GM18505 (cell line): ENCODE results near the gene B3GLCT.

Experiments
- ATAC-seq: cut with Tn5 transposase; IDR thresholded peaks from one replicate; pipeline ENCODE4 v1.9.1; 2021; ENCODE audit not compliant: unreplicated experiment
- POLR2A ChIP-seq: IDR thresholded peaks from 4 replicates; pipeline ENCODE4 v1.6.1; 2011; ENCODE audit warnings: borderline replicate concordance; ENCODE audit not compliant: insufficient read depth, insufficient read length; ENCODE audit errors: extremely low read depth

Gene B3GLCT

DNA sequence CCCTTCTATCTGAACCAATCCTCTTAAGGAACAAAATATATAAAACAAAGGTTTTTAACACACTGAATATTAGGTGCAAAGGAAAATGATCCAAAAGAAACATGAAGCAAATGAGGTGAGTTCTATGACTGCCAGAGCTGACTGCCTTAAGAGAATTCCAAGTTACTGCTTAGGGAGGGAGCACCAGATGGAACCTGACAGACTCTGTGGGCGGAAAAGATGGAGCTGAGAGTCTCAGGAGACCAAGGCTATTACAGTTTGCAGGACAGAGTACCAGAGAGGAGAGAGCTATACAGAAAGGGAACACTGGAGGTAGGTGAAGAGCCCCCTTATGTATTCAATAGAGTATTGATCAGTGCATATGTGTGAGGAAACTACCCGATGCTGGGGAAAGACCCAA lies 87.2 kb downstream of the B3GLCT start:
- no peak for TF ChIP-seq POLR2A
- no peak for ATAC-seq

DNA sequence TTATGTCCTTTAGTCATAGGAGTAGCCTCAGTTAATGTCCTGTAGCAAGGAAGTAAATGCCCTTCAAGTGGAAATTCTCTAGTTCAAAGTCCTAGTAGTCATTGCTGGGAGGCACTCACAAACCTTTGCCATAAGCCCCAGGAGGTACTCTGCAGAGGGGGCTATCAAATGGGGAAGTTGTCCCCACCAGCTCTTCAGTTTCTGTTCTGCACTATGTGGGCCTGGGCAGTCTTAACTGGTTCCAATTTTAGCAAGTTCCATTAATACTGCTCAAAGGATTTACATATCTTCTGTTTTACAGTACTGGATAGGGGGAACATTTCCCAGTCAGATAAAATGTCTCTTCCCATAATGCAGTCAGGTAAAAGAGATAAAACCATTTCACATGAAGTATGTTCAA lies 101.3 kb downstream of the B3GLCT start:
- ATAC-seq = no peak
- TF ChIP-seq POLR2A = no peak

DNA sequence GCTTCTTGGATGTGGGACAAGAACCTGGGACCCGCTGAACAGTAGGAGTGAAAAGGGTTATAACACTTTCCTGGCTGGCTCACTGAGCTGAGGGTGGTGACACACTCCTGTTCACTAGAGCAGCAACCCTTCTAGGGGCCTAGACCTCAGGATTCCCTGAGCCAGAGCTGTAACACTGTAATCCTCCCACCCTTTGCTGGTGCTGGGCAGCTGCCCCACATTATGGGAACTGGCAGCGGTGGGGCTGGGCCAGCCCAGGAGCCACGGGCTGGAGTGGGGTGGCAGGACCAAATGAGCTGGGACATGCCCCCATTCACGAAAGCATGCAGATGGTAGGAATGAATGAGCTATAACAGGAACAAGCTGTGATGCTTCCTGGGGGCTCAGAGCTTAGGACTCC lies 110.6 kb downstream of the B3GLCT start:
- ATAC-seq = no peak
- TF ChIP-seq POLR2A = no peak

DNA sequence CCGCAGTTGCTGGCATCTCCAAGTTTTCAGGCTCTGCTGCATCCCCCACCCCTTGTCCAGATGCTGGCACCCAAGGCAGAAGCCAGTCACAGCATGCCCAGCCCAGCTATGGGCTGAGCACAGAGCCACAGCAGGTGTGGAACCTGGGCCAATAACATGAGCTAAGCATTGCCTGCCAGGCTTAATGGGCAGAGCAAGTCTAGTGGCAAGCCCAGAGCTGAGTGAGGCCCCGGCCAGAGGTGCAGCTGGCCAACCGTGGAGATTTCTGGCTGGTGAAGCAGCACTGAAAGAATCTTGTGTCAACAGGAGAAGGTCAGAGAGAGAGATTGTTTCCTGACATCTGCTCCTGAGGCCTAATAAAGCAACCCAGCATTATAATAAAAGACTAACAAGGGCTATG lies 111.0 kb downstream of the B3GLCT start:
- no peak for ATAC-seq
- TF ChIP-seq POLR2A = no peak

DNA sequence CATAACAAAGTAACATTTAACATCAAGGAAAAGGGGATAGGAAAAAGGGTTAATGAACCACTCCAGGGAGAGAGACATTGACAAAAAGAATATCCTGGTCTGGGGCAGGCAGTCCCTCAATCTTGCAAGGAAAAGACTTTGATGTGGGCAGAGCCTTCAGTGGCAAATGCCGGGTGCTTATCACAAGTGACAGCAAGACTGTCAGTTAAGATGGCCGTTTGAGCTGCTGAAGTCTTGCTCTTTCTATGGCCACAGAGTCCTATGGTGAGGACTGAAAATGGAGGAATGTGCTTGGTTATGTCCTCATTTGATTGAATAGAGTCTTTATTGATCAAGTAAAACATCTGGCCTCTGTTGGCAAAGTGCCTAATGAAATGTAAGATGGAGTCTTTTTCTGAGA lies 112.1 kb downstream of the B3GLCT start:
- TF ChIP-seq POLR2A = no peak
- ATAC-seq = no peak

DNA sequence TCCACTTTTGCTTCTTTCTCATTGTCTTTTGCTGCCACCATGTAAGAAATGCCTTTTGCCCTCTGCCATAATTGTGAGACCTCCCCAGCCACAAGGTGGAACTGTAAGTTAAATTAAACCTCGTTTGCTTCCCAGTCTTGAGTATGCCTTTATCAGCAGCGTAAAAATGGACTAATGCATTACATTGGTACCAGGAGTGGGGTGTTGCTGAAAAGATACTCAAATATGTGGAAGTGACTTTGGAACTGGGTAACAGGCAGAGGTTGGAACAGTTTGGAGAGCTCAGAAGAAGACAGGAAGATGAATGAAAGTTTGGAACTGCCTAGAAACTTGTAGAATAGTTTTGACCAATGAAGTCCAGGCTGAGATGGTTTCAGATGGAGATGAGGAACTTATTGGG lies 115.2 kb downstream of the B3GLCT start:
- ATAC-seq = no peak
- TF ChIP-seq POLR2A = no peak

DNA sequence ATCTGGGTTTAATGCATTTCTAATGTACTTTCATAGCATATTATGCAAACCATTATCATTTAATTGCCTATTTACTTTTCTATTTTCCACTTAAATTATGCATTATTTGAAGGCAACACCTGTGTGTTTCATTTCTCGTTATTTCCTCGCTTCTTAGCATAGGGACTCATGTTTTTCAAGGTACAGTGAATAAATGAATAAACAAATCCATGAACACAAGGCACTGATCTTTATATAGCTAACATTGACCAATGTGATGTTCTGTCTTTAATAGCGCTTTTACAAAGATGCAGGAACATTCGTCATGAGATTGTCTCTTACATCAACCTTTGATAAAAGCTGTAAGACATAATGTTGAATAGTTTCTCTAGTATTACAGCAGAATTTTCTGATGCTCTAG lies 121.2 kb downstream of the B3GLCT start:
- ATAC-seq = no peak
- TF ChIP-seq POLR2A = no peak

DNA sequence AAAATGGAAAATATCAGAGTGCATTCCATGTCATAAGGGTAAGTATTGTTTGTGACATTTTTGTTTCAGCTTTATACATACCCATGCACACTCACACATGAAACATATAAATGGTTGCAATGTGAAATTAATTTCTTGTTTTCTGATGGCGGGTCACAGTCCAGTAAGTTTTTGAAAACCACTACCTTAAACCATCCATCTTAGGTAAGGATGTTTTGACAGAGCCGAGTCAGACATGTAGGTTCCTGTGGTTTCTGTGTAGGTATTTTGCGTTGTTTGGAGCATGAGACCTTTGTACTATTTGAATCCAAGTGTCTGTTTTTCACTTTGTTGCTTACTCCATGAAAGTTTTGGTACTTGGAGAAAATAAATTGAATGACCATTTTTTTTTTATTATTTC lies 121.7 kb downstream of the B3GLCT start:
- no peak for TF ChIP-seq POLR2A
- ATAC-seq = no peak

DNA sequence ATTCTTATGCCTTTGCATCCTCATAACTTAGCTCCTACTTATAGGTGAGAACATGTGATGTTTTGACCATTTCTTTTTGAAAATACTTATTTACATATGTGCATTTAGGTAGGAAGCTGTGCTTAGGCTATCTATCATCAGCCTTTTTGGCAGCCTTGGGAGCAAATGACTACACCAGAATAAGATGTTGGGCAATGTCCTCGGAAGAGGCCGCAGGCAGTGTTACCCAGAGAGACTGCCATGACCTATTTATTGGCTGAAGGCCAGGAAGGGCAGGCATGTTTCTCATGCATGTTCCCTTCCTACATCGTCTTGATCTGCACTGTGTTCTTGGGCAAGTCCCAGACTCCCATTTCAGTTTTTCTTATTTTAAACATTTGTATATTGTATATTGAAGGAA lies 122.3 kb downstream of the B3GLCT start:
- no peak for TF ChIP-seq POLR2A
- ATAC-seq = no peak

DNA sequence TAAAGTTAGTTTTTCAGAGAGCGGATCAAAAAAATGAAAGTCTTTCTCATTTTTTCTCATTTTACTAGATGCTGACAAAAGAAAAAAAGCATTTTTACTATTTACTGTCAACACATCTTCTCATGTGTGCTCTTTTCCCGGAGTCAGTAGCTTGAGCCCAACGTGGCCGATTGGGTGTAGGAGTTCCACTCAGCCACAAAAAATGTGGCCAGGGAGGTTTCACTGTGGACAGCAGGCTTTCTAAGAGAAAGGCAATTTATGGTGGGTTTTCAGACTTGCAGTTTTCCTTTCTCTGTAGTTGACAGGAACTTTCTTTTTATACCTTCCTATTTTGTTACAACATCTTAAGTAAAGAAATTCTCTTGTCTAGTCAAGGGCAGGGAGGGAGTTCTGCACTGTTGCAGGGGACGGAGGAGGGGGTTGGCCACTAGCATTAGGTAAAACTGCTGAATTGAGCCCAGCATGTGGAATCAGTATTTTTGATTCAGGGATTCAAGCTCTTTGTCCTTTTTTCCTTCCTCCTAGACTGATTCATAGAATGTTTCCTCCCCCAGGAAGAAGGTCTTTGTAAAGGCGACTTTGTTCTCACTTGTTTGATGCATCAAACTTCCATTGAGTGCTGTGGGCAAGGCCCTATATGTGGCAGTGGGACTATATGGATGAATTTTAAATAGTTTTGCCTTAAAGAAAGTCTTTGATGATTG lies 123.1 kb downstream of the B3GLCT start:
- ATAC-seq = no peak
- TF ChIP-seq POLR2A = no peak

DNA sequence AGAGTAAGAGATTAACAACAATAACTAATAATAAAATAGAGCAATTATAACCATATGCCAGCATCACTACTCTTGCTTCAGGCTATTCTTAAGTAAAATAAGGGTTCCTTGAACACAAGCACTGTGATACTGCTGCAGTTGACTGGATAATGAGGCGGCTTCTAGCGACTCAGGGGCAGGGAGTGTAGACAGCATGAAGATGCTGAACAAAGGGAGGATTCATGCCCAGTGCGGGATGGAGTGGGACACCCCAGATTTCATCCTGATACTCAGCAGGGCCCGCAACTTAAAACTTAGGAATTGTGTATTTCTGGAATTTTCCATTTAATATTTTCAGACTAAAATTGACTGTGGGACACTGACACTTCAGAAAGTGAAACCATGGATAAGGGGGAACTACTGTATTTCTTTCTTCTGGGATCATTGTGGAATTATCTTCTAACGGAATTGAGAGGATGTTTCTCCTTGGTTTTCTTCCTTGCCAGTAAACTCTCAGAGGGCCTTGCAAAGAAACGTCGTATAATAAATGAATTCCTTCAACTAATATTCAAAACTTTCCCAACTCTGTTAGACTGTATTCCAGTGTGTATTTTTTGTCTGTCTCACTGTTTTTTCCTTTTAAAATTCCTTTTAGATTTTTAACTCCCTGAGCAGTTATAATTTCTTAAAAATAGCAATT lies 127.5 kb downstream of the B3GLCT start:
- no peak for TF ChIP-seq POLR2A
- no peak for ATAC-seq

DNA sequence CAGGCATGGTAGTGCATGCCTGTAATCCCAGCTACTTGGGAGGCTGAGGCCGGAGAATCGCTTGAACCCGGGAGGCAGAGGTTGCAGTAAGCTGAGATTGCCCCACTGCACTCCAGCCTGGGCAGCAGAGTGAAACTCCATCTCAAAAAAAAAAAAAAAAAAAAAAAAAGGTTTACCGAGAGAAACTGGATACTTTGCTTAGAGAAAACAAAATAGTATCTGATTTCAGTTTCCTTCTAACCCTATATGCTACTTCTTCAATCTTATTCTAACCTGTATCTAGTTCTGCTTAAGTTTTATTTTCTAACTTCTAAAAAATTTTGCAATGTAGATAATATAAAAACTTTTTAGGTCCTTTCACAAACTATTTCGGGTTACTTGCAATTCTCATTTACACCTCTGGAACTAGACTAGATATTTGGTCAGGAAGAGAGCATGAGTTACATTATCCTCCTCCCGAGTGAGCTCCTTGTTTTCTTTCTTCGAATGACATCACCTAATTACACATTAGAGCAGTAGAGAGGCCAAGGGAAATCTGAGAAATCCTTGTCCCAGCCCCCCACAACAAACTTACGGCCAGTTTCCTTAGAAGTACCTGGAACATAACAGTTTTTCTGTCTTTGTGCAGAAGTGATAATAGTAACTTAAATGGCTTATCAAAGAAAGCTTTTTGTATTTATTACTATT lies 128.9 kb downstream of the B3GLCT start:
- ATAC-seq = no peak
- TF ChIP-seq POLR2A = no peak

DNA sequence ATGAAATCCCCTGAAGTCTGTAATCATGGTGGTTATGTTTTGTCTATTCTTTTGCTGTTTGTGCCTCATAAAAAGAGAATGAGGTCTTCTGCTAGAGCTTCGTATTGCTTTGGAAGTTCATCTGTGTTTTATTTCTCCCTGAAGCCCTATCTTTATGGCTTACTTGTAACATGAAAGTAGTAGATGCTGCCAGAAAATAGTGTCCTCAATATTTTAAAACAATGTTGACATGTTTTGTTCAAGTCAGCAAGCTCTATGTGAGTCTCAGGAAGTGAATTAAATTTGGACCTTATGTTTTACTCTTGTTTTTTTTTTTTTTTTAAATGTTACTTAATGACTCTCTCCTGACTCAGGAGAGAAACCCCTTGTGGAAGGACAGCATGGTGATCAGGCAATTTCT lies 130.5 kb downstream of the B3GLCT start:
- no peak for ATAC-seq

DNA sequence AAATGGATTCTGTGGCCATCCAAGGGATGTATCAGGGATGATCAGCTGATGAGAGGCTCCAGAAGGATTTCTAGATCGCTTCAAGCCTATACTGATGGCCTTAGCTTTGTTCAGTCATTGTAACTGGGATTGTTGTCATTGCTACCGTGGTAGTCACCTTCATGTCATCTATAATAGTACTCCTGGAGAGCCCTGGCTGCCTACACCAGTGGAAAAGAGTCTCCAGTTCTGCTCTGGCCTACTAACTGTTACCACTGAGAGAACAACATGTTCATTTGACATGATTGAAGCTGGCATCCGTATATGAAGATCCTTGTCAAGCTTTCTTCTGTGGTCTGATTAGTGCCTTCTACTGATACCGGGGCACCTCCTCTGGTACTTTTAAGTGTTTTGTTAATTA lies 131.3 kb downstream of the B3GLCT start:
- no peak for ATAC-seq
- no peak for TF ChIP-seq POLR2A

More for the DNA sequence above, 130.5 kb downstream of the B3GLCT start:
- no peak for TF ChIP-seq POLR2A
